H9 (cell line): ENCODE measurements around the gene GALNT7. TPM values are rescaled to one million over a fixed set of nuclear protein-coding genes. Genes with fewer than 3 reads are reported as not detected.

Source experiments
- DNase-seq: peaks from one replicate; pipeline ENCODE4 v3.0.0-alpha.2; 2017
- H2AFZ ChIP-seq: one replicate; pipeline ENCODE4 v1.6.1; 2013; ENCODE audit warnings: mild to moderate bottlenecking, low read length, control low read depth, moderate library complexity
- H2AK5ac ChIP-seq: 2 replicates; pipeline ENCODE4 v1.6.1; 2013; ENCODE audit warnings: low read length, control low read depth, mixed read lengths; ENCODE audit not compliant: insufficient read length
- H2BK120ac ChIP-seq: one replicate; pipeline ENCODE4 v1.6.1; 2013; ENCODE audit warnings: low read depth, mild to moderate bottlenecking, low read length, control low read depth, inconsistent platforms; ENCODE audit not compliant: poor library complexity, severe bottlenecking
- H2BK12ac ChIP-seq: 2 replicates; pipeline ENCODE4 v1.6.1; 2013; ENCODE audit warnings: low read length, control low read depth, mixed read lengths, low read depth; ENCODE audit not compliant: insufficient read length
- H2BK15ac ChIP-seq: 2 replicates; pipeline ENCODE4 v1.6.1; 2013; ENCODE audit warnings: low read depth, low read length, control low read depth
- H2BK20ac ChIP-seq: one replicate; pipeline ENCODE4 v1.6.1; 2013; ENCODE audit warnings: low read depth, mild to moderate bottlenecking, low read length, control low read depth, inconsistent platforms; ENCODE audit not compliant: poor library complexity, severe bottlenecking
- H2BK5ac ChIP-seq: 2 replicates; pipeline ENCODE4 v1.6.1; 2013; ENCODE audit warnings: low read length, control low read depth, mixed read lengths; ENCODE audit not compliant: insufficient read length
- H3K14ac ChIP-seq: 2 replicates; pipeline ENCODE4 v1.6.1; 2013; ENCODE audit warnings: low read length, control low read depth; ENCODE audit not compliant: insufficient read depth
- H3K18ac ChIP-seq: 2 replicates; pipeline ENCODE4 v1.6.1; 2013; ENCODE audit warnings: low read depth, mild to moderate bottlenecking, mixed read lengths, low read length, control low read depth; ENCODE audit not compliant: insufficient read length
- H3K23ac ChIP-seq: 2 replicates; pipeline ENCODE4 v1.6.1; 2013; ENCODE audit warnings: low read length, control low read depth, mixed read lengths, low read depth; ENCODE audit not compliant: insufficient read length
- H3K23me2 ChIP-seq: 2 replicates; pipeline ENCODE4 v1.6.1; 2013; ENCODE audit warnings: low read depth, mild to moderate bottlenecking, mixed read lengths, low read length, control low read depth; ENCODE audit not compliant: insufficient read length, poor library complexity, severe bottlenecking
- H3K27ac ChIP-seq: 2 replicates; pipeline ENCODE4 v1.5.1; 2013; ENCODE audit warnings: low read length, control low read depth, mixed read lengths, low read depth; ENCODE audit not compliant: insufficient read length
- H3K27me3 ChIP-seq: 2 replicates; pipeline ENCODE4 v1.6.1; 2013; ENCODE audit warnings: low read length, control low read depth, inconsistent platforms; ENCODE audit not compliant: insufficient read depth
- H3K4ac ChIP-seq: 2 replicates; pipeline ENCODE4 v1.6.1; 2013; ENCODE audit warnings: low read depth, mild to moderate bottlenecking, control low read depth, inconsistent platforms, low read length, moderate library complexity
- H3K4me1 ChIP-seq: 2 replicates; pipeline ENCODE4 v1.6.1; 2013; ENCODE audit warnings: low read length, control low read depth, inconsistent platforms; ENCODE audit not compliant: insufficient read depth
- H3K4me2 ChIP-seq: 2 replicates; pipeline ENCODE4 v1.6.1; 2013; ENCODE audit warnings: low read length, control low read depth, mixed read lengths; ENCODE audit not compliant: insufficient read length, insufficient read depth
- H3K56ac ChIP-seq: 2 replicates; pipeline ENCODE4 v1.6.1; 2013; ENCODE audit warnings: low read depth, mild to moderate bottlenecking, mixed read lengths, low read length, control low read depth; ENCODE audit not compliant: insufficient read length
- H3K79me1 ChIP-seq: 2 replicates; pipeline ENCODE4 v1.6.1; 2013; ENCODE audit warnings: low read depth, mild to moderate bottlenecking, moderate library complexity, low read length, control low read depth, inconsistent platforms; ENCODE audit not compliant: insufficient read depth, poor library complexity, severe bottlenecking
- H3K79me2 ChIP-seq: 2 replicates; pipeline ENCODE4 v1.6.1; 2013; ENCODE audit warnings: low read length, control low read depth, inconsistent platforms; ENCODE audit not compliant: insufficient read depth
- H3K9ac ChIP-seq: 2 replicates; pipeline ENCODE4 v1.6.1; 2013; ENCODE audit warnings: low read length, control low read depth, mixed read lengths; ENCODE audit not compliant: insufficient read length; ENCODE audit errors: extremely low read depth
- H3K9me3 ChIP-seq: one replicate; pipeline ENCODE4 v1.6.1; 2013; ENCODE audit warnings: low read depth, low read length, inconsistent platforms; ENCODE audit not compliant: control insufficient read depth
- H3T11ph ChIP-seq: one replicate; pipeline ENCODE4 v1.6.1; 2013; ENCODE audit warnings: mild to moderate bottlenecking, low read length, control low read depth, inconsistent platforms
- H4K20me1 ChIP-seq: one replicate; pipeline ENCODE4 v1.6.1; 2013; ENCODE audit not compliant: control insufficient read depth, insufficient read length, insufficient read depth
- H4K5ac ChIP-seq: 2 replicates; pipeline ENCODE4 v1.6.1; 2013; ENCODE audit warnings: low read depth, mild to moderate bottlenecking, mixed read lengths, low read length, control low read depth; ENCODE audit not compliant: insufficient read length
- H4K8ac ChIP-seq: replicated peaks from 2 replicates; pipeline ENCODE4 v1.6.1; 2013; ENCODE audit warnings: low read length, control low read depth, mixed read lengths, low read depth; ENCODE audit not compliant: insufficient read length
- H4K91ac ChIP-seq: 2 replicates; pipeline ENCODE4 v1.6.1; 2013; ENCODE audit warnings: low read depth, mild to moderate bottlenecking, moderate library complexity, mixed read lengths, low read length, control low read depth; ENCODE audit not compliant: insufficient read length
- H3K27ac Mint-ChIP-seq, 3 experiments: 2 replicates in 2 of 3; 3 replicates in 1 of 3; pipeline ENCODE4 v1.8.0; 2020 to 2021; ENCODE audit warnings: mixed read lengths in 3 of 3, mild to moderate bottlenecking in 1 of 3, moderate library complexity in 1 of 3
- H3K27me3 Mint-ChIP-seq: 2 replicates; pipeline ENCODE4 v1.8.0; 2021; ENCODE audit warnings: low read depth, mild to moderate bottlenecking, moderate library complexity, mixed read lengths
- H3K36me3 Mint-ChIP-seq, 3 experiments: 2 replicates in 2 of 3; 3 replicates in 1 of 3; pipeline ENCODE4 v1.8.0; 2020 to 2021; ENCODE audit warnings: low read depth in 3 of 3, mixed read lengths in 3 of 3; ENCODE audit not compliant: insufficient read depth in 1 of 3
- H3K4me1 Mint-ChIP-seq, 2 experiments: 2 replicates each; pipeline ENCODE4 v1.8.0; 2020; ENCODE audit warnings: mixed read lengths in 2 of 2
- H3K4me3 Mint-ChIP-seq, 2 experiments: 2 replicates in 1 of 2; 3 replicates in 1 of 2; pipeline ENCODE4 v1.8.0; 2020 to 2021; ENCODE audit warnings: mild to moderate bottlenecking in 2 of 2, mixed read lengths in 2 of 2, moderate library complexity in 1 of 2
- H3K9me3 Mint-ChIP-seq, 2 experiments: 2 replicates in 1 of 2; 3 replicates in 1 of 2; pipeline ENCODE4 v1.8.0; 2020; ENCODE audit warnings: mild to moderate bottlenecking in 2 of 2, mixed read lengths in 2 of 2, moderate library complexity in 1 of 2
- WGBS: extraction: QIAGEN DNeasy Blood & Tissue Kit; methylation state at CpG from one replicate; pipeline ENCODE4 v1.1.7; 2013; ENCODE audit warnings: missing lambda C conversion rate, low lambda C conversion rate, mixed read lengths; ENCODE audit not compliant: insufficient read length; ENCODE audit errors: extremely low coverage; 5-methylcytosine and 5-hydroxymethylcytosine counted together
- total RNA-seq: library from RNA; stranded (reverse); gene quantifications from 2 replicates; pipeline ENCODE4 v1.2.1, GENCODE V29; 2021
- TF ChIP-seq, protein P1 (sequence below): fragments of 200-600 bp; sonication (generic); conservative IDR thresholded peaks from 3 replicates; pipeline ENCODE4 v1.8.0; 2021; ENCODE audit warnings: antibody characterized with exemption, mild to moderate bottlenecking

GALNT7 gene
- total RNA-seq, 1 experiment from 2014 or later, result 57.3 TPM

DNA sequence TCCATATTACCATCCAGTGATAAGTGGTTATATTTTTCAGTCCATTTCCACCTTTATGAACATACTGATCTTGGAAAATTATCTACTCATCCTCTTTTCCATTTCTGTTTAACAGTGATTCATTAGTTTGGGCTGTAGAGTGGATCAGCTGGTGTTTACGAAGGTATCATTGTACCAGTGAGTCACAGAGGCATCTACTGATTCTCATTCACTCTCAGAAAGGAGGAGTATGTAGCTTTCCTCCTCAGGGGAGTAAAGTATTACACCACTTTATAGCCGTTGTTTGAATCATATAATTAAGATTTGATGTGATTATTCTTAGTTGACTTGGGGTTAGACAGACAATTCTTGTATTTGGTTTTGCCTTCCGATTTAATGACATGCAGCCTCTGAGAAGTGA lies 74.7 kb downstream of the GALNT7 start:
- H3K27ac Mint-ChIP-seq, result peak overlapping the region in 2 of 3 experiments; percentile 42 to 66; a peak in 4 of 7 replicates
- H3K23me2 ChIP-seq, result no peaks in the 10 kb centered on the region
- no peaks in the 10 kb centered on the region for H3K9me3 Mint-ChIP-seq
- no peak overlapping the region for H3K23ac ChIP-seq
- no peaks in the 10 kb centered on the region for H3K9me3 ChIP-seq
- no peak overlapping the region for H3K27ac ChIP-seq
- H2BK20ac ChIP-seq, result no peak overlapping the region
- no peak overlapping the region for H4K91ac ChIP-seq
- no peak overlapping the region for H3K9ac ChIP-seq
- WGBS, result no CpG with 5 or more reads among the region's 3 CpGs
- H3K56ac ChIP-seq, result no peak overlapping the region
- H3K27me3 ChIP-seq, result no peaks in the 10 kb centered on the region
- H2BK5ac ChIP-seq, result no peak overlapping the region
- no peak overlapping the region for H2BK12ac ChIP-seq
- no peak overlapping the region for H4K5ac ChIP-seq
- H3K14ac ChIP-seq, result no peak overlapping the region
- no peak overlapping the region for H2AFZ ChIP-seq
- no peak overlapping the region for H2BK120ac ChIP-seq
- no peak overlapping the region for H2AK5ac ChIP-seq
- no peaks in the 10 kb centered on the region for H4K20me1 ChIP-seq
- H3K36me3 Mint-ChIP-seq, result peaks cover 4 to 6% (median 4%) of the 10 kb centered on the region in 3 experiments; a peak in 4 of 7 replicates
- no peak overlapping the region for H3T11ph ChIP-seq
- DNase-seq, result no peak
- no peaks in the 10 kb centered on the region for H3K27me3 Mint-ChIP-seq
- no peak overlapping the region for H2BK15ac ChIP-seq
- H3K4me1 ChIP-seq, result peaks cover 12% of the 10 kb centered on the region; the same call in 1 of the 2 replicates
- no peak overlapping the region for H4K8ac ChIP-seq
- H3K4me3 Mint-ChIP-seq, result no peak overlapping the region
- no peaks in the 10 kb centered on the region for H3K79me1 ChIP-seq
- no peak overlapping the region for H3K4me2 ChIP-seq
- H3K18ac ChIP-seq, result no peak overlapping the region
- no peak overlapping the region for H3K4ac ChIP-seq
- peaks cover 10% of the 10 kb centered on the region; the same call in 1 of the 2 replicates for H3K79me2 ChIP-seq
- TF ChIP-seq, protein P1, sequence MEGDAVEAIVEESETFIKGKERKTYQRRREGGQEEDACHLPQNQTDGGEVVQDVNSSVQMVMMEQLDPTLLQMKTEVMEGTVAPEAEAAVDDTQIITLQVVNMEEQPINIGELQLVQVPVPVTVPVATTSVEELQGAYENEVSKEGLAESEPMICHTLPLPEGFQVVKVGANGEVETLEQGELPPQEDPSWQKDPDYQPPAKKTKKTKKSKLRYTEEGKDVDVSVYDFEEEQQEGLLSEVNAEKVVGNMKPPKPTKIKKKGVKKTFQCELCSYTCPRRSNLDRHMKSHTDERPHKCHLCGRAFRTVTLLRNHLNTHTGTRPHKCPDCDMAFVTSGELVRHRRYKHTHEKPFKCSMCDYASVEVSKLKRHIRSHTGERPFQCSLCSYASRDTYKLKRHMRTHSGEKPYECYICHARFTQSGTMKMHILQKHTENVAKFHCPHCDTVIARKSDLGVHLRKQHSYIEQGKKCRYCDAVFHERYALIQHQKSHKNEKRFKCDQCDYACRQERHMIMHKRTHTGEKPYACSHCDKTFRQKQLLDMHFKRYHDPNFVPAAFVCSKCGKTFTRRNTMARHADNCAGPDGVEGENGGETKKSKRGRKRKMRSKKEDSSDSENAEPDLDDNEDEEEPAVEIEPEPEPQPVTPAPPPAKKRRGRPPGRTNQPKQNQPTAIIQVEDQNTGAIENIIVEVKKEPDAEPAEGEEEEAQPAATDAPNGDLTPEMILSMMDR, result no peak
- peaks cover 70 to 73% of the 10 kb centered on the region in 2 experiments for H3K4me1 Mint-ChIP-seq
